GM12873 (cell line): ENCODE data around the gene DAPK1.

Source experiments
- CTCF ChIP-seq: IDR thresholded peaks from 2 replicates; pipeline ENCODE4 v1.5.1; 2012; ENCODE audit warnings: low read depth, mild to moderate bottlenecking, moderate library complexity, low read length, control low read depth; ENCODE audit not compliant: insufficient read depth; ENCODE audit errors: missing control alignments

Gene DAPK1

DNA sequence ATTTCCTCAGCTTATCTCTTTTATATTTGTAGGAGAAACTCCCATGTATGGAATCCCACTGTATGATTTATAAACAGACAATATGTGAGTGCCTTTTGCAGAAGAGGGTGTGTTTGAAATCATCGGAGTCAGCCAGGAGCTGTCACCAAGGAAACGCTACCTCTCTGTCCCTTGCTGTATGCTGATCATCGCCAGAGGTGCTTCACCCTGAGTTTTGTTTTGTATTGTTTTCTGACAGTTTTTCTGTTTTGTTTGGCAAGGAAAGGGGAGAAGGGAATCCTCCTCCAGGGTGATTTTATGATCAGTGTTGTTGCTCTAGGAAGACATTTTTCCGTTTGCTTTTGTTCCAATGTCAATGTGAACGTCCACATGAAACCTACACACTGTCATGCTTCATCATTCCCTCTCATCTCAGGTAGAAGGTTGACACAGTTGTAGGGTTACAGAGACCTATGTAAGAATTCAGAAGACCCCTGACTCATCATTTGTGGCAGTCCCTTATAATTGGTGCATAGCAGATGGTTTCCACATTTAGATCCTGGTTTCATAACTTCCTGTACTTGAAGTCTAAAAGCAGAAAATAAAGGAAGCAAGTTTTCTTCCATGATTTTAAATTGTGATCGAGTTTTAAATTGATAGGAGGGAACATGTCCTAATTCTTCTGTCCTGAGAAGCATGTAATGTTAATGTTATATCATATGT lies 210.3 kb downstream of the DAPK1 start:
- TF ChIP-seq CTCF: no peak

GRCh38 chr9:87708546-87708945 lies 210.9 kb downstream of the DAPK1 start:
- TF ChIP-seq CTCF: no peak

DNA sequence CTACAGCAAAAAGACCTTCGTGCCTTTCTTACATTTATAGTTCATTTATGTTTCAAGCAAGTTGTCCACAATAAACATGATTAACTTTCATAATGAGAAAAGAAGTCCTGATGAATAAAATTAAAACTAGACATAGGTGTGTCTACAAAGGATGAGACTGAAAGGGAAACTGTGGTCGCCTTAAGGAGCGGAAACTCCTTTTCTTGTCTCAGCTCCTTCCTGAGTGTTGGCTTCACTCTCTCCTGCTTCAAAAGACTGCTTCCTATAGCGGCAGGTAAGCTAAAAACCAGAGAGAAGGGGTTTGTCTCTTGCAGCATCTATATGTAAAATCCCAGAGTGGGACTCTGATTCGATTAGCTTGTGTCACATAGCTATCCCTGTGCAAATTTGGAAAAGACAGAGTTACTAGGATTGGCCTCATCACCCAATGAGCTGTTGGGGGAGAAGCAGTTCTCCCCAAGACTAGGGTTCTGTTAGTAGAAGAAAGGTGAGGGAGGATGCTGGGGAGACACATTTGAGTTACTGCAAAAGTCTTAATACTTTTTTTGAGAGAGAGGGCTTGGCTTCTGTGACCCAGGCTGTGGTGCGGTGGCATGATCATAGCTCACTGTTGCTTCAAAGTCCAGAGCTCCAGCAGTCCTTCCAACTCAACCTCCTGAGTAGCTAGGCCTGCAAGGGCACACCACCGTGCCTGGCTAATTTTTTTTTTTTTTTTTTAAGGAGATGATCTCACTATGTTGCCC lies 211.5 kb downstream of the DAPK1 start:
- no peak for TF ChIP-seq CTCF

DNA sequence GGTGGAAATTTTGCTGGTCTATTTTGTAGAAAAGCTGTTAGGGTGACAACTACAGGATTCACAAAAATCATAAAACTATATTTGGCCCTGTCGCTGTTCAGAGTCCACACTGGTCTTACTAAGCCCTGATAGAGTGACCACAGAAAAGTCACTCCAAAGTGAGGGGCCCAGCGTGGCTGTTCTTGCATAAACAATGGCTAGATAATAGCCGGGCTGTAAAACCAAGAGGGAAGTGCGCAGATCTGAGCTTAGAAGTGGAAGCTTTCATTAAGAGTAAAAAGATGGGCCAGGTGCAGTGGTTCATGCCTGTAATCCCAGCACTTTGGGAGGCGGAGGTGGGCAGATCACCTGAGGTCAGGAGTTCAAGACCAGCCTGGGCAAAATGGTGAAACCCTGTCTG lies 212.8 kb downstream of the DAPK1 start:
- no peak for TF ChIP-seq CTCF

GRCh38 chr9:87711857-87712800 lies 214.5 kb downstream of the DAPK1 start:
- no peak for TF ChIP-seq CTCF

DNA sequence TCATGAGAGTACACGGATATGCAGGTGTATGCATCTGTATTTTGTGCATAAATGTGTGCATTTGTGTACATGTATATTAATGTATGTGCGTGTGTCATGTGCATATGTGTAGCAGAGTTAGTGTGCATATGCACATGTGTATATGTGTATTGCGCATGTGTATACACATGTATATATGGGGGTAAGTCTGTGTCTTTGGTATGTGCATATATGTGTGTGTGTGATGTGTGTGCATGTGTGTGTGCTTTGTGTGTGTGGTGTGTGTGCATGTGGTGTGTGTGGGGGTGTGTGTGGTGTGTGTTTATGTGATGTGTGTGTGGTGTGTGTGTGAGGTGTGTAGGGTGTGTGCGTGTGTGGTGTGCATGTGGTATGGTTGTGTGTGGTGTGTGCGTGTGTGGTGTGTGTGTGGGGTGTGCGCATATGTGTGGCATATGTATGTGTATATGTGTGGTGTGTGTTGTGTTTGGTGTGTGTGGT lies 215.2 kb downstream of the DAPK1 start:
- no peak for TF ChIP-seq CTCF
